Left ventricle myocardium inferior (tissue), 1 donor: ENCODE data around the gene RHCG. TPM values are rescaled to one million over a fixed set of nuclear protein-coding genes. Genes with fewer than 3 reads are reported as not detected.

ENCODE experiments used
- DNase-seq: peaks from one replicate; pipeline ENCODE4 v3.0.0-alpha.2; 2020
- H3K27ac ChIP-seq: fragments of 200-600 bp; replicated peaks from 2 replicates; pipeline ENCODE4 v1.8.0; 2021
- H3K27me3 ChIP-seq: fragments of 200-600 bp; 2 replicates; pipeline ENCODE4 v1.8.0; 2021; ENCODE audit warnings: low read depth
- H3K36me3 ChIP-seq: fragments of 200-600 bp; 2 replicates; pipeline ENCODE4 v1.8.0; 2021
- H3K4me1 ChIP-seq: fragments of 200-600 bp; 2 replicates; pipeline ENCODE4 v1.8.0; 2021
- H3K4me3 ChIP-seq: fragments of 200-600 bp; 2 replicates; pipeline ENCODE4 v1.8.0; 2021; ENCODE audit warnings: mild to moderate bottlenecking, moderate library complexity
- H3K9me3 ChIP-seq: fragments of 200-600 bp; replicated peaks from 2 replicates; pipeline ENCODE4 v1.8.0; 2021
- CTCF ChIP-seq: fragments of 200-600 bp; IDR thresholded peaks from 2 replicates; pipeline ENCODE4 v1.8.0; 2021; ENCODE audit warnings: antibody characterized with exemption, mild to moderate bottlenecking, borderline replicate concordance
- intact Hi-C: fragments of 100-400 bp; cut with micrococcal nuclease; formaldehyde crosslinking; loops from one replicate; pipeline ENCODE4 v1.11.0; 2022
- total RNA-seq: library from RNA; stranded (reverse); fragmentation: NEBNext Ultra II Directional; extraction: Animal tissue kit (Norgen Biotek cat#: 25700); gene quantifications from one replicate; pipeline ENCODE4 v1.2.1, GENCODE V29; 2021
- donor health status: DM: no; HTN: yes; CAD: no; lungs with severe emphysema.

Gene RHCG
- total RNA-seq, 1 donor from 2014 or later: 0.22 TPM

- H3K27ac ChIP-seq: no peak overlapping the region
- TF ChIP-seq CTCF: no peak
- peaks cover 3% of the 10 kb centered on the region for H3K9me3 ChIP-seq
- H3K4me1 ChIP-seq: no peaks in the 10 kb centered on the region
- H3K4me3 ChIP-seq: no peak overlapping the region
- DNase-seq: no peak
- peaks cover 73% of the 10 kb centered on the region for H3K27me3 ChIP-seq
- intact Hi-C loops: no loop called here
- no peaks in the 10 kb centered on the region for H3K36me3 ChIP-seq
Measured at GRCh38 chr15:89462198-89462912, 34.0 kb downstream of the RHCG start.

DNA sequence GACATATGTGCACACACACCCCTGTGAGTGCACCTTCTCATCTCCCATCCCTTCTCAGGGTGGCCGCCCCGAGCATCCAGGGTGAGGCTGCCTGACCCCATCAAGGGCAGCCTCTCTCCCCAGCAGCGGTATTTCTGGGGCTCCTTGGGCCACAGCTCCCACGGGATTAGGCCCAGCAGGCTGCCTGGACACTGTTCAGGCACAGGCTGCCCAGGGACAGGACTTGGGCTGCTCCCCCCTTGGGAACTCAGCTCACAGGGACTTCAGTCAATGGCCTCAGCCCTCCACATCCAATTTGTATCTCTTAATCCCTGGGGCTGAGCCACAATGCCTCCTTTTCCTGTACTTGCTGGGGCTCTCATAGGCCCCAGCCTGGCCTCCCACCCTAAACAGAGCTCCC, 35.0 kb downstream of the RHCG start:
- Histone ChIP-seq H3K27ac (no peak overlapping the region), H3K27me3 (peaks cover 67% of the 10 kb centered on the region), H3K4me1 (no peaks in the 10 kb centered on the region), H3K4me3 (no peak overlapping the region), H3K36me3 (no peaks in the 10 kb centered on the region), H3K9me3 (peaks cover 13% of the 10 kb centered on the region)
- no peak for TF ChIP-seq CTCF
- intact Hi-C loops: no loop called here
- DNase-seq: no peak

GRCh38 chr15:89460048-89460447, 36.3 kb downstream of the RHCG start:
- no peak for TF ChIP-seq CTCF
- H3K27ac ChIP-seq: no peak overlapping the region
- DNase-seq: no peak
- H3K9me3 ChIP-seq: peaks cover 14% of the 10 kb centered on the region
- H3K36me3 ChIP-seq: no peaks in the 10 kb centered on the region
- H3K27me3 ChIP-seq: peaks cover 66% of the 10 kb centered on the region
- H3K4me1 ChIP-seq: no peaks in the 10 kb centered on the region
- intact Hi-C loops: no loop called here
- H3K4me3 ChIP-seq: no peak overlapping the region

GRCh38 chr15:89459271-89460038, 36.9 kb downstream of the RHCG start:
- Histone ChIP-seq H3K27me3 (peaks cover 65% of the 10 kb centered on the region), H3K4me1 (no peaks in the 10 kb centered on the region), H3K4me3 (no peak overlapping the region), H3K9me3 (peaks cover 14% of the 10 kb centered on the region), H3K36me3 (no peaks in the 10 kb centered on the region), H3K27ac (no peak overlapping the region)
- intact Hi-C loops: no loop called here
- DNase-seq: no peak
- no peak for TF ChIP-seq CTCF

- no peak for TF ChIP-seq CTCF
- Histone ChIP-seq H3K4me3 (no peak overlapping the region), H3K36me3 (no peaks in the 10 kb centered on the region), H3K27ac (no peak overlapping the region), H3K27me3 (peaks cover 65% of the 10 kb centered on the region), H3K4me1 (no peaks in the 10 kb centered on the region), H3K9me3 (peaks cover 14% of the 10 kb centered on the region)
- intact Hi-C loops: no loop called here
- DNase-seq: no peak
Measured at GRCh38 chr15:89458440-89458839, 37.9 kb downstream of the RHCG start.
